ENCODE data around the gene DCK. TPM values are rescaled to one million over a fixed set of nuclear protein-coding genes. Genes with fewer than 3 reads are reported as not detected.

Gene DCK
- polyA plus RNA-seq, 2 donors = 3.1 to 8.0 TPM

- H3K4me3 ChIP-seq (ENCODE audit: low read depth in 1 of 2, low read length in 2 of 2) = no peak overlapping the region
- H3K9me3 ChIP-seq (ENCODE audit: control insufficient read depth in 2 of 2, insufficient read depth in 1 of 2, low read depth in 1 of 2, low read length in 1 of 2) = no peaks in the 10 kb centered on the region
- H3K36me3 ChIP-seq (ENCODE audit: control insufficient read depth in 2 of 2, insufficient read depth in 2 of 2, low read length in 1 of 2) = no peaks in the 10 kb centered on the region
- no peak overlapping the region for H3K27ac ChIP-seq (ENCODE audit: low read depth in 2 of 2, low read length in 1 of 2)
- 48 to 64% methylated on average over 1 of the region's 1 CpG for WGBS, 2 donors
- H3K4me1 ChIP-seq (ENCODE audit: control insufficient read depth in 2 of 2, insufficient read depth in 2 of 2, low read length in 1 of 2) = no peaks in the 10 kb centered on the region
- H3K27me3 ChIP-seq (ENCODE audit: control insufficient read depth in 1 of 2, insufficient read depth in 2 of 2, low read length in 2 of 2) = no peaks in the 10 kb centered on the region
Observed at GRCh38 chr4:71069063-71069462, 75.6 kb downstream of the DCK start.

GRCh38 chr4:71070015-71070414, 76.6 kb downstream of the DCK start:
- 81 to 89% methylated on average over 1 of the region's 1 CpG for WGBS, 2 donors
- no peaks in the 10 kb centered on the region for H3K27me3 ChIP-seq (ENCODE audit: control insufficient read depth in 1 of 2, insufficient read depth in 2 of 2, low read length in 2 of 2)
- H3K27ac ChIP-seq (ENCODE audit: low read depth in 2 of 2, low read length in 1 of 2) = no peak overlapping the region
- no peaks in the 10 kb centered on the region for H3K9me3 ChIP-seq (ENCODE audit: control insufficient read depth in 2 of 2, insufficient read depth in 1 of 2, low read depth in 1 of 2, low read length in 1 of 2)
- no peaks in the 10 kb centered on the region for H3K4me1 ChIP-seq (ENCODE audit: control insufficient read depth in 2 of 2, insufficient read depth in 2 of 2, low read length in 1 of 2)
- no peak overlapping the region for H3K4me3 ChIP-seq (ENCODE audit: low read depth in 1 of 2, low read length in 2 of 2)
- no peaks in the 10 kb centered on the region for H3K36me3 ChIP-seq (ENCODE audit: control insufficient read depth in 2 of 2, insufficient read depth in 2 of 2, low read length in 1 of 2)

GRCh38 chr4:71074452-71075299, 81.2 kb downstream of the DCK start:
- Histone ChIP-seq H3K36me3 (ENCODE audit: control insufficient read depth in 2 of 2, insufficient read depth in 2 of 2, low read length in 1 of 2) (no peaks in the 10 kb centered on the region), H3K9me3 (ENCODE audit: control insufficient read depth in 2 of 2, insufficient read depth in 1 of 2, low read depth in 1 of 2, low read length in 1 of 2) (no peaks in the 10 kb centered on the region), H3K27me3 (ENCODE audit: control insufficient read depth in 1 of 2, insufficient read depth in 2 of 2, low read length in 2 of 2) (no peaks in the 10 kb centered on the region), H3K4me1 (ENCODE audit: control insufficient read depth in 2 of 2, insufficient read depth in 2 of 2, low read length in 1 of 2) (no peaks in the 10 kb centered on the region), H3K27ac (ENCODE audit: low read depth in 2 of 2, low read length in 1 of 2) (no peak overlapping the region), H3K4me3 (ENCODE audit: low read depth in 1 of 2, low read length in 2 of 2) (no peak overlapping the region)
- 34 to 35% methylated on average over 10 of the region's 10 CpGs for WGBS, 2 donors

Other genes starting within 250 kb of the DCK start
- 10 to 100 TPM; 21.5 to 39.6 TPM for gene GRSF1, start 153.8 kb upstream of the DCK start, polyA plus RNA-seq
- 1 to 10 TPM; 2.8 to 3.4 TPM for gene MOB1B, start 91.3 kb upstream of the DCK start, polyA plus RNA-seq